MM.1S (cell line): Measurements from ENCODE around the gene CACNA2D1.

ENCODE experiments used
- DNase-seq: peaks from one replicate; pipeline ENCODE4 v3.0.0-alpha.2; 2015
- H2AFZ ChIP-seq: fragments of 300-600 bp; sonication (generic); 2 replicates; pipeline ENCODE4 v1.6.0; 2016; ENCODE audit warnings: antibody characterized with exemption, low read length
- H3F3A ChIP-seq: fragments of 300-600 bp; sonication (generic); 2 replicates; pipeline ENCODE4 v1.6.1; 2016; ENCODE audit warnings: mild to moderate bottlenecking, antibody characterized with exemption, low read length, moderate library complexity, mixed read lengths; ENCODE audit not compliant: insufficient read depth
- H3K27ac ChIP-seq: fragments of 300-600 bp; sonication (generic); 2 replicates; pipeline ENCODE4 v1.5.1; 2016; ENCODE audit warnings: mild to moderate bottlenecking, low read length
- H3K27me3 ChIP-seq: fragments of 300-600 bp; sonication (generic); replicated peaks from 2 replicates; pipeline ENCODE4 v1.6.0; 2016; ENCODE audit warnings: low read length; ENCODE audit not compliant: insufficient read depth
- H3K36me3 ChIP-seq: fragments of 300-600 bp; sonication (generic); replicated peaks from 2 replicates; pipeline ENCODE4 v1.6.1; 2016; ENCODE audit warnings: mild to moderate bottlenecking, low read length, mixed read lengths; ENCODE audit not compliant: insufficient read depth
- H3K4me1 ChIP-seq: fragments of 300-600 bp; sonication (generic); 2 replicates; pipeline ENCODE4 v1.6.1; 2016; ENCODE audit warnings: low read length, mixed read lengths
- H3K4me2 ChIP-seq: fragments of 300-600 bp; sonication (generic); 2 replicates; pipeline ENCODE4 v1.6.0; 2016; ENCODE audit warnings: low read depth, low read length
- H3K4me3 ChIP-seq: fragments of 300-600 bp; sonication (generic); 2 replicates; pipeline ENCODE4 v1.5.1; 2016; ENCODE audit warnings: low read length, mixed read lengths
- H3K79me2 ChIP-seq: fragments of 300-600 bp; sonication (generic); 2 replicates; pipeline ENCODE4 v1.6.1; 2016; ENCODE audit warnings: mixed run types, low read length, mixed read lengths
- H3K9ac ChIP-seq: fragments of 300-600 bp; sonication (generic); 2 replicates; pipeline ENCODE4 v1.6.1; 2016; ENCODE audit warnings: low read length, mixed read lengths
- H3K9me2 ChIP-seq: fragments of 300-600 bp; sonication (generic); replicated peaks from 2 replicates; pipeline ENCODE4 v1.6.1; 2016; ENCODE audit warnings: mild to moderate bottlenecking, low read length, mixed read lengths; ENCODE audit not compliant: insufficient read depth
- H3K9me3 ChIP-seq: fragments of 300-600 bp; sonication (generic); replicated peaks from 2 replicates; pipeline ENCODE4 v1.6.1; 2016; ENCODE audit warnings: mild to moderate bottlenecking, low read length, mixed read lengths; ENCODE audit not compliant: insufficient read depth
- H4K20me1 ChIP-seq: fragments of 300-600 bp; sonication (generic); 2 replicates; pipeline ENCODE4 v1.6.1; 2016; ENCODE audit warnings: mild to moderate bottlenecking, low read length, moderate library complexity, mixed read lengths; ENCODE audit not compliant: insufficient read depth
- CTCF ChIP-seq: fragments of 300-600 bp; sonication (generic); IDR thresholded peaks from 2 replicates; pipeline ENCODE4 v1.5.1; 2016; ENCODE audit warnings: antibody characterized with exemption, low read length, mixed read lengths
- EZH2 ChIP-seq: fragments of 300-600 bp; sonication (generic); optimal IDR thresholded peaks from 2 replicates; pipeline ENCODE3; 2017; ENCODE audit warnings: low read depth, mild to moderate bottlenecking, antibody characterized with exemption, low read length, mixed read lengths
- EZH2phosphoT487 ChIP-seq: fragments of 300-600 bp; sonication (generic); IDR thresholded peaks from 2 replicates; pipeline ENCODE4 v1.6.1; 2018; ENCODE audit warnings: antibody characterized with exemption, low read length

CACNA2D1 gene

GRCh38 chr7:82468435-82468834 lies 24.9 kb upstream of the CACNA2D1 start:
- Histone ChIP-seq H4K20me1 (no peaks in the 10 kb centered on the region), H3K27me3 (no peaks in the 10 kb centered on the region), H3K9me3 (no peaks in the 10 kb centered on the region), H3F3A (no peaks in the 10 kb centered on the region), H3K79me2 (no peaks in the 10 kb centered on the region), H3K4me1 (no peaks in the 10 kb centered on the region), H3K4me3 (no peak overlapping the region), H3K27ac (no peak overlapping the region), H3K9me2 (no peaks in the 10 kb centered on the region), H3K4me2 (no peak overlapping the region), H3K9ac (no peak overlapping the region), H2AFZ (no peak overlapping the region), H3K36me3 (no peaks in the 10 kb centered on the region)
- TF ChIP-seq EZH2phosphoT487 = no peak
- TF ChIP-seq CTCF = no peak
- no peak for TF ChIP-seq EZH2
- DNase-seq = no peak

GRCh38 chr7:82467020-82467419 lies 23.4 kb upstream of the CACNA2D1 start:
- H3K27ac ChIP-seq = no peak overlapping the region
- no peaks in the 10 kb centered on the region for H3K4me1 ChIP-seq
- no peak overlapping the region for H3K9ac ChIP-seq
- H3K9me2 ChIP-seq = no peaks in the 10 kb centered on the region
- TF ChIP-seq EZH2phosphoT487 (no peak), CTCF (no peak), EZH2 (no peak)
- H3K9me3 ChIP-seq = no peaks in the 10 kb centered on the region
- no peak overlapping the region for H3K4me2 ChIP-seq
- no peaks in the 10 kb centered on the region for H3F3A ChIP-seq
- no peaks in the 10 kb centered on the region for H3K27me3 ChIP-seq
- H3K36me3 ChIP-seq = no peaks in the 10 kb centered on the region
- H2AFZ ChIP-seq = no peak overlapping the region
- no peaks in the 10 kb centered on the region for H4K20me1 ChIP-seq
- no peaks in the 10 kb centered on the region for H3K79me2 ChIP-seq
- DNase-seq = no peak
- H3K4me3 ChIP-seq = no peak overlapping the region

GRCh38 chr7:82464372-82464771 lies 20.8 kb upstream of the CACNA2D1 start:
- TF ChIP-seq EZH2phosphoT487 = no peak
- no peak for TF ChIP-seq CTCF
- TF ChIP-seq EZH2 = no peak
- Histone ChIP-seq H3K9ac (no peak overlapping the region), H3K4me2 (no peak overlapping the region), H3K79me2 (no peaks in the 10 kb centered on the region), H4K20me1 (no peaks in the 10 kb centered on the region), H3K27me3 (no peaks in the 10 kb centered on the region), H2AFZ (no peak overlapping the region), H3K36me3 (no peaks in the 10 kb centered on the region), H3K4me3 (no peak overlapping the region), H3K9me3 (no peaks in the 10 kb centered on the region), H3K27ac (no peak overlapping the region), H3K4me1 (no peaks in the 10 kb centered on the region), H3F3A (no peaks in the 10 kb centered on the region), H3K9me2 (no peaks in the 10 kb centered on the region)
- DNase-seq = no peak
